CD4-positive, alpha-beta T cell (primary cell): Measurements from ENCODE around the gene STAB2. TPM values are rescaled to one million over a fixed set of nuclear protein-coding genes. Genes with fewer than 3 reads are reported as not detected.

Experiments used
- ATAC-seq: fragments of 200-7000 bp; cut with Tn5 transposase; one replicate; pipeline ENCODE4 v1.10.0; 2022; ENCODE audit warnings: mild to moderate bottlenecking; ENCODE audit not compliant: poor library complexity
- CTCF ChIA-PET: fragments of 350-600 bp; sonication (Branson Sonifier 250); formaldehyde crosslinking; loops from one replicate; lab custom pipeline; 2021; ENCODE audit warnings: antibody characterized with exemption, inconsistent platforms; lab: Charles Lee
- POLR2A ChIA-PET: fragments of 350-600 bp; sonication (Branson Sonifier 250); formaldehyde crosslinking; loops from one replicate; lab custom pipeline; 2021; ENCODE audit warnings: antibody characterized with exemption, inconsistent platforms; lab: Charles Lee
- DNase-seq, 14 experiments: peaks; one replicate each; pipeline ENCODE4 v3.0.0-alpha.2; 2013 to 2020; ENCODE audit warnings: mixed read lengths in 2 of 14
- H3K27ac ChIP-seq, 2 donors: one replicate each; pipeline versions ENCODE4 v1.5.1 to v1.7.0; 2013; ENCODE audit warnings: low read length in 2 of 2, low read depth in 1 of 2, mild to moderate bottlenecking in 1 of 2
- H3K27me3 ChIP-seq, 2 experiments: 1 replicate in 1 of 2; 2 replicates in 1 of 2; pipeline versions ENCODE4 v1.6.1 to v1.7.0; 2013; ENCODE audit warnings: low read length in 2 of 2, control low read depth in 1 of 2, mild to moderate bottlenecking in 1 of 2, moderate library complexity in 1 of 2; ENCODE audit not compliant: insufficient read depth in 2 of 2, control insufficient read depth in 1 of 2
- H3K36me3 ChIP-seq: one replicate; pipeline ENCODE4 v1.6.1; 2013; ENCODE audit warnings: low read length, control low read depth; ENCODE audit not compliant: insufficient read depth
- H3K4me1 ChIP-seq: one replicate; pipeline ENCODE4 v1.6.1; 2013; ENCODE audit warnings: low read length, control low read depth; ENCODE audit not compliant: insufficient read depth
- H3K4me3 ChIP-seq: one replicate; pipeline ENCODE4 v1.5.1; 2013; ENCODE audit warnings: mild to moderate bottlenecking, low read length, moderate library complexity
- H3K9me3 ChIP-seq, 2 experiments: 1 replicate in 1 of 2; 2 replicates in 1 of 2; pipeline versions ENCODE4 v1.6.1 to v1.7.0; 2013; ENCODE audit warnings: low read length in 2 of 2, mild to moderate bottlenecking in 2 of 2, control low read depth in 1 of 2, moderate library complexity in 1 of 2; ENCODE audit not compliant: control insufficient read depth in 1 of 2, insufficient read depth in 1 of 2
- H3K27ac Mint-ChIP-seq: one replicate; pipeline ENCODE4 v1.8.0; 2020; ENCODE audit warnings: mixed read lengths
- H3K27me3 Mint-ChIP-seq: one replicate; pipeline ENCODE4 v1.8.0; 2021; ENCODE audit warnings: mixed read lengths
- H3K36me3 Mint-ChIP-seq: one replicate; pipeline ENCODE4 v1.8.0; 2021; ENCODE audit warnings: low read depth, mixed read lengths
- H3K4me1 Mint-ChIP-seq: one replicate; pipeline ENCODE4 v1.8.0; 2021; ENCODE audit warnings: low read depth, mixed read lengths
- H3K4me3 Mint-ChIP-seq: one replicate; pipeline ENCODE4 v1.8.0; 2020; ENCODE audit warnings: mild to moderate bottlenecking, mixed read lengths
- H3K9me3 Mint-ChIP-seq: one replicate; pipeline ENCODE4 v1.8.0; 2020; ENCODE audit warnings: mixed read lengths
- intact Hi-C, 2 experiments: fragments of 100-400 bp; cut with DNase I in 1 of 2; cut with micrococcal nuclease in 1 of 2; formaldehyde crosslinking; loops; one replicate each; pipeline versions ENCODE4 v1.15.1 to v1.9.0; 2023 to 2025; cut with DNase I, micrococcal nuclease
- total RNA-seq, 174 experiments: library from RNA in 2 of 174; stranded (reverse) in 2 of 174; gene quantifications; one replicate each; pipeline ENCODE4 v1.2.3 and lab custom pipeline; 2021 to 2026
- TF ChIP-seq, protein P1 (sequence below): fragments of 200-600 bp; IDR thresholded peaks from one replicate; pipeline ENCODE4 v1.8.0; 2022; ENCODE audit warnings: antibody characterized with exemption, mild to moderate bottlenecking

STAB2 gene
- total RNA-seq, 2 experiments from 2014 or later, result not detected

DNA sequence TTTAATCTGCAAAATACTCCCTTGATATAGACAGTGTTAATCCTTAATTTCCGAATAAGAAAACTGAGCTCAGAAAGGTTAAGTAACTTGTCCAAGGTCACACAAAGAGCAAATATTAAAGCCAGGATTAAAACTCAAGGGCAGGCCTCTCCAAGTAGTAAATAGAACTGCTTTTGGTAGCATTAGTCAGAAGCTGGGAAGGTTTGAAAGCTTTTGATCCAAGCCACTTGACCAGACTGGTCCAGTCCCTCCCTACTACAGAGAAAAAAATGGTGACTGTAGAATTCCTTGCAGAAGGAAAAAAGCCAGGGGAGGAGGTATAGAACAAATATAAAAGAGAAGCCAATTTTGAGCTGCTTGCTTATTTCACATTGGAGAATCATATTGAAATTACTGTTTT is 142.4 kb downstream of the STAB2 start:
- H3K4me3 Mint-ChIP-seq, result no peak overlapping the region
- H3K27me3 Mint-ChIP-seq, result no peaks in the 10 kb centered on the region
- Histone ChIP-seq H3K4me1 (no peaks in the 10 kb centered on the region), H3K4me3 (no peak overlapping the region), H3K36me3 (no peaks in the 10 kb centered on the region), H3K27me3 (no peaks in the 10 kb centered on the region), H3K27ac (no peak overlapping the region), H3K9me3 (peaks cover 0 to 4% of the 10 kb centered on the region in 2 experiments)
- DNase-seq (no peak), ATAC-seq (no peak)
- TF ChIP-seq, protein P1, sequence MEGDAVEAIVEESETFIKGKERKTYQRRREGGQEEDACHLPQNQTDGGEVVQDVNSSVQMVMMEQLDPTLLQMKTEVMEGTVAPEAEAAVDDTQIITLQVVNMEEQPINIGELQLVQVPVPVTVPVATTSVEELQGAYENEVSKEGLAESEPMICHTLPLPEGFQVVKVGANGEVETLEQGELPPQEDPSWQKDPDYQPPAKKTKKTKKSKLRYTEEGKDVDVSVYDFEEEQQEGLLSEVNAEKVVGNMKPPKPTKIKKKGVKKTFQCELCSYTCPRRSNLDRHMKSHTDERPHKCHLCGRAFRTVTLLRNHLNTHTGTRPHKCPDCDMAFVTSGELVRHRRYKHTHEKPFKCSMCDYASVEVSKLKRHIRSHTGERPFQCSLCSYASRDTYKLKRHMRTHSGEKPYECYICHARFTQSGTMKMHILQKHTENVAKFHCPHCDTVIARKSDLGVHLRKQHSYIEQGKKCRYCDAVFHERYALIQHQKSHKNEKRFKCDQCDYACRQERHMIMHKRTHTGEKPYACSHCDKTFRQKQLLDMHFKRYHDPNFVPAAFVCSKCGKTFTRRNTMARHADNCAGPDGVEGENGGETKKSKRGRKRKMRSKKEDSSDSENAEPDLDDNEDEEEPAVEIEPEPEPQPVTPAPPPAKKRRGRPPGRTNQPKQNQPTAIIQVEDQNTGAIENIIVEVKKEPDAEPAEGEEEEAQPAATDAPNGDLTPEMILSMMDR, result no peak
- no peaks in the 10 kb centered on the region for H3K4me1 Mint-ChIP-seq
- intact Hi-C loops, result no loop called here
- ChIA-PET POLR2A (no interaction called here), CTCF (no interaction called here)
- no peaks in the 10 kb centered on the region for H3K36me3 Mint-ChIP-seq
- peaks cover 2% of the 10 kb centered on the region for H3K9me3 Mint-ChIP-seq
- H3K27ac Mint-ChIP-seq, result no peak overlapping the region

GRCh38 chr12:103731539-103731938 is 144.5 kb downstream of the STAB2 start:
- DNase-seq (no peak), ATAC-seq (no peak)
- Mint-ChIP-seq H3K9me3 (peaks cover 2% of the 10 kb centered on the region), H3K36me3 (no peaks in the 10 kb centered on the region), H3K27me3 (no peaks in the 10 kb centered on the region), H3K4me1 (no peaks in the 10 kb centered on the region), H3K27ac (no peak overlapping the region), H3K4me3 (no peak overlapping the region)
- TF ChIP-seq, protein P1, result no peak
- ChIA-PET POLR2A (no interaction called here), CTCF (no interaction called here)
- H3K4me3 ChIP-seq, result no peak overlapping the region
- H3K27me3 ChIP-seq, result no peaks in the 10 kb centered on the region
- intact Hi-C loops, result no loop called here
- peaks cover 0 to 4% of the 10 kb centered on the region in 2 experiments for H3K9me3 ChIP-seq
- no peaks in the 10 kb centered on the region for H3K36me3 ChIP-seq
- H3K4me1 ChIP-seq, result no peaks in the 10 kb centered on the region
- no peak overlapping the region for H3K27ac ChIP-seq

DNA sequence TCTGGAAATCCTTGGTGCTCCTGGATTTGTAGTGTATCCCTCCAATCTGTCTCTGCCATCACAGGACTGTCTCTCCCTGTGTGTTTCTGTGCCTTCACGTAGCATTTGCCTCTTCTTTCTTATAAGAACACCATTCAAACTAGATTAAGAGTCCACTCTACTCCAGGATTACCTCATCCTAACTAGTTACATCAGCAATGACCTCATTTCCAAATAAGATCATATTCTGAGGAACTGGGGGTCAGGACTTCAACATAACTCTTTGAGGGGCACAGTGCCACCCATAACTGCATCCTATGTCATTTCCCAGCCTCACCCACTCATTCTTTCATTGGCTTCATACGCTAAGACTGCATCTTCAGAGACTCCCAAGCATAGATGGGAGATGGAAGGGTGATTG is 147.8 kb downstream of the STAB2 start:
- no peak for DNase-seq
- no peak overlapping the region for H3K27ac Mint-ChIP-seq
- ATAC-seq, result no peak
- no peaks in the 10 kb centered on the region for H3K36me3 ChIP-seq
- peaks cover 0 to 4% of the 10 kb centered on the region in 2 experiments for H3K9me3 ChIP-seq
- ChIA-PET CTCF (no interaction called here), POLR2A (no interaction called here)
- H3K36me3 Mint-ChIP-seq, result no peaks in the 10 kb centered on the region
- no peaks in the 10 kb centered on the region for H3K27me3 Mint-ChIP-seq
- intact Hi-C loops, result no loop called here
- no peaks in the 10 kb centered on the region for H3K4me1 Mint-ChIP-seq
- TF ChIP-seq, protein P1, result no peak
- H3K4me1 ChIP-seq, result no peaks in the 10 kb centered on the region
- peaks cover 2% of the 10 kb centered on the region for H3K9me3 Mint-ChIP-seq
- H3K27me3 ChIP-seq, result peaks cover 3 to 5% of the 10 kb centered on the region in 2 experiments
- no peak overlapping the region for H3K4me3 ChIP-seq
- no peak overlapping the region for H3K4me3 Mint-ChIP-seq
- H3K27ac ChIP-seq, result no peak overlapping the region
